ENCODE results near the gene IMMP2L. TPM values are rescaled to one million over a fixed set of nuclear protein-coding genes. Genes with fewer than 3 reads are reported as not detected.
A peak's percentile ranks its signal among the peaks of the same experiment; 100 is the strongest.

IMMP2L gene
- total RNA-seq, 6 experiments from 2014 or later: 14.2 to 25.3 (median 19.7) TPM

GRCh38 chr7:111560773-111561653, 1.3 kb downstream of the IMMP2L start:
- intact Hi-C loops (cut with DNase I): no loop called here
- Histone ChIP-seq H3K27ac (peak overlapping the region; percentile 87 to 94 (median 90)), H3K36me3 (no peaks in the 10 kb centered on the region)

DNA sequence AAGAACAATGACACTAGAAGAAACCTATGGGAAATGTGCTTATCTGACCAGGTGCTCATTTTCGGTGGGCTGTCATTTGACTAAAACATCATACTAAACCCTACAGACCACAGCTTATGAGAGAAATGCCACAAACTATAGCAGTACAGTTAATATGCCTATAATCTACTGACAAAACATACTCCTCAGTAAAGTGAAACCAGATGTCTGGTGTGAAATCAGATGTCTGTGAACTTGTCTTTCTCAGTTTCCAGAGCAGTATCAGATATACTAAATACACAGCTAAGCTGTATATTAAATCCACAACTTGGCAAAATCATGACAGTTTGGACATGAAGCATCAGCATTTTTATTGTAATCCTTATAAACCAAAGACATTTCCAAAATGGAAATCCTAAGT, 3.3 kb downstream of the IMMP2L start:
- DNase-seq: no peak
- Histone ChIP-seq H3K27me3 (no peaks in the 10 kb centered on the region), H3K36me3 (no peaks in the 10 kb centered on the region), H3K9me3 (no peaks in the 10 kb centered on the region), H3K4me1 (peaks cover 0 to 10% (median 0%) of the 10 kb centered on the region in 4 donors), H3K27ac (no peak overlapping the region), H3K4me3 (no peak overlapping the region)
- intact Hi-C loops (cut with DNase I): no loop called here
- no peak for ATAC-seq
- WGBS (ENCODE audit: insufficient coverage, low coverage, low lambda C conversion rate, missing lambda C conversion rate): 91% methylated on average over 1 of the region's 1 CpG
- TF ChIP-seq POLR2A (IDR thresholded peaks at IDR 0.05): no peak
- TF ChIP-seq CTCF (IDR thresholded peaks at IDR 0.05): no peak

More at GRCh38 chr7:111560773-111561653, 1.3 kb downstream of the IMMP2L start:
- no peaks in the 10 kb centered on the region for H3K27me3 ChIP-seq
- DNase-seq (no peak), ATAC-seq (peak in 2 of 4 donors; percentile 9 to 13)
- TF ChIP-seq POLR2A (IDR thresholded peaks at IDR 0.05): no peak
- no peak for TF ChIP-seq CTCF (IDR thresholded peaks at IDR 0.05)
- H3K4me3 ChIP-seq: peak overlapping the region; percentile 71 to 84 (median 73)
- H3K9me3 ChIP-seq: no peaks in the 10 kb centered on the region
- 35% methylated on average over 4 of the region's 4 CpGs for WGBS (ENCODE audit: insufficient coverage, low coverage, low lambda C conversion rate, missing lambda C conversion rate)
- peaks cover 0 to 10% (median 0%) of the 10 kb centered on the region in 4 donors for H3K4me1 ChIP-seq

DNA sequence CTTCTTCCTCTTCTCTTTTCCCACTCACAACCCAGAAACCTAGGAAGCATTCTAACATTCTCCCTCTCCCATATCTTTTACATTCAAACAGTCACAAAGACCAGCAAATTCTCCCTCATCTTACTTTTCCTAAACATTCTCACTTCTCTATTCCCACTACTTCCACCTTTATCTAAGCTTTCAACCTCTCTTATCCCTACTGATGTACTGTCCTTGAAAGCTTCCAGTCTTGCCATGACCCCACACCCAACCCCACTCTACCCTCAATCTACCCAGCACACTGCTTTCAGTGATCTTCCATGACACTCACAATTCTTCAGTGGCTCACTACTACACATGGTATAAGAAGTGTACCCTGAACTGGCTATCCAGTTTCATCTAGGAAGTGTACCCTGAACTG, 5.3 kb downstream of the IMMP2L start:
- no peak overlapping the region for H3K27ac ChIP-seq
- H3K4me3 ChIP-seq: no peak overlapping the region
- intact Hi-C loops (cut with DNase I): no loop called here
- DNase-seq (no peak), ATAC-seq (no peak)
- no peaks in the 10 kb centered on the region for H3K27me3 ChIP-seq
- peaks cover 0 to 10% (median 0%) of the 10 kb centered on the region in 4 donors for H3K4me1 ChIP-seq
- TF ChIP-seq CTCF (IDR thresholded peaks at IDR 0.05) (no peak), POLR2A (IDR thresholded peaks at IDR 0.05) (no peak)
- H3K9me3 ChIP-seq: no peaks in the 10 kb centered on the region
- H3K36me3 ChIP-seq: no peaks in the 10 kb centered on the region

GRCh38 chr7:111554086-111554485, 8.2 kb downstream of the IMMP2L start:
- H3K27ac ChIP-seq: no peak overlapping the region
- H3K36me3 ChIP-seq: no peaks in the 10 kb centered on the region
- DNase-seq: no peak
- no peaks in the 10 kb centered on the region for H3K4me1 ChIP-seq
- 47% methylated on average over 4 of the region's 4 CpGs for WGBS (ENCODE audit: insufficient coverage, low coverage, low lambda C conversion rate, missing lambda C conversion rate)
- no peak overlapping the region for H3K4me3 ChIP-seq
- intact Hi-C loops (cut with DNase I): no loop called here
- no peaks in the 10 kb centered on the region for H3K9me3 ChIP-seq
- ATAC-seq: no peak
- TF ChIP-seq POLR2A (IDR thresholded peaks at IDR 0.05) (no peak), CTCF (IDR thresholded peaks at IDR 0.05) (no peak)
- no peaks in the 10 kb centered on the region for H3K27me3 ChIP-seq

All from right lobe of liver (tissue), 6 donors.